ENCODE results near the gene CST8.

GRCh38 chr20:23459461-23460150 lies 31.3 kb upstream of the CST8 start:
- TF ChIP-seq, protein P1, sequence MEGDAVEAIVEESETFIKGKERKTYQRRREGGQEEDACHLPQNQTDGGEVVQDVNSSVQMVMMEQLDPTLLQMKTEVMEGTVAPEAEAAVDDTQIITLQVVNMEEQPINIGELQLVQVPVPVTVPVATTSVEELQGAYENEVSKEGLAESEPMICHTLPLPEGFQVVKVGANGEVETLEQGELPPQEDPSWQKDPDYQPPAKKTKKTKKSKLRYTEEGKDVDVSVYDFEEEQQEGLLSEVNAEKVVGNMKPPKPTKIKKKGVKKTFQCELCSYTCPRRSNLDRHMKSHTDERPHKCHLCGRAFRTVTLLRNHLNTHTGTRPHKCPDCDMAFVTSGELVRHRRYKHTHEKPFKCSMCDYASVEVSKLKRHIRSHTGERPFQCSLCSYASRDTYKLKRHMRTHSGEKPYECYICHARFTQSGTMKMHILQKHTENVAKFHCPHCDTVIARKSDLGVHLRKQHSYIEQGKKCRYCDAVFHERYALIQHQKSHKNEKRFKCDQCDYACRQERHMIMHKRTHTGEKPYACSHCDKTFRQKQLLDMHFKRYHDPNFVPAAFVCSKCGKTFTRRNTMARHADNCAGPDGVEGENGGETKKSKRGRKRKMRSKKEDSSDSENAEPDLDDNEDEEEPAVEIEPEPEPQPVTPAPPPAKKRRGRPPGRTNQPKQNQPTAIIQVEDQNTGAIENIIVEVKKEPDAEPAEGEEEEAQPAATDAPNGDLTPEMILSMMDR (IDR thresholded peaks at IDR 0.05), result no peak
- no peak for TF ChIP-seq EP300 (IDR thresholded peaks at IDR 0.05)
- TF ChIP-seq POLR2A (IDR thresholded peaks at IDR 0.05), result no peak
- TF ChIP-seq POLR2AphosphoS5 (IDR thresholded peaks at IDR 0.05), result no peak
